OCI-LY7 (cell line): Measurements from ENCODE around the gene TLR5. TPM values are rescaled to one million over a fixed set of nuclear protein-coding genes. Genes with fewer than 3 reads are reported as not detected.

Experiments used
- BruUV-seq: library from RNA; stranded (reverse); fragments of 400-500 nt; replicated peaks from 2 replicates; lab custom pipeline; 2021; lab: Mats Ljungman, UMichigan
- CTCF ChIA-PET: fragments of 300-600 bp; sonication (Branson Sonifier 250); formaldehyde crosslinking; loops from one replicate; lab custom pipeline; 2022; ENCODE audit warnings: antibody characterized with exemption; ENCODE audit not compliant: unreplicated experiment; lab: Charles Lee
- POLR2A ChIA-PET: fragments of 300-600 bp; sonication (Branson Sonifier 250); formaldehyde crosslinking; loops from one replicate; lab custom pipeline; 2022; ENCODE audit warnings: antibody characterized with exemption; lab: Charles Lee
- DNase-seq: peaks from one replicate; pipeline ENCODE4 v3.0.0-alpha.2; 2015; ENCODE audit warnings: low spot score
- H2AFZ ChIP-seq: fragments of 200-600 bp; sonication (generic), shearing (Covaris generic); 2 replicates; pipeline ENCODE4 v1.6.1; 2014; ENCODE audit warnings: mild to moderate bottlenecking, antibody characterized with exemption, low read length, moderate library complexity
- H3K27ac ChIP-seq: fragments of 200-600 bp; sonication (generic); 2 replicates; pipeline ENCODE4 v1.5.1; 2014; ENCODE audit warnings: mixed run types, low read depth, mild to moderate bottlenecking, moderate library complexity, low read length, inconsistent platforms; ENCODE audit not compliant: poor library complexity, severe bottlenecking
- H3K36me3 ChIP-seq: fragments of 200-600 bp; sonication (generic); 2 replicates; pipeline ENCODE4 v1.6.1; 2014; ENCODE audit warnings: mild to moderate bottlenecking, antibody characterized with exemption, low read length, moderate library complexity, mixed read lengths; ENCODE audit not compliant: insufficient read depth
- H3K4me1 ChIP-seq: fragments of 200-600 bp; sonication (generic); 2 replicates; pipeline ENCODE4 v1.5.1; 2014; ENCODE audit warnings: mild to moderate bottlenecking, low read length; ENCODE audit not compliant: insufficient read depth, poor library complexity, severe bottlenecking
- H3K4me2 ChIP-seq: fragments of 200-600 bp; sonication (generic); 2 replicates; pipeline ENCODE4 v1.6.1; 2014; ENCODE audit warnings: mild to moderate bottlenecking, low read length
- H3K4me3 ChIP-seq: fragments of 200-600 bp; sonication (generic); 2 replicates; pipeline ENCODE4 v1.5.1; 2014; ENCODE audit warnings: mild to moderate bottlenecking, low read depth, low read length; ENCODE audit not compliant: poor library complexity, severe bottlenecking
- H3K79me2 ChIP-seq: fragments of 200-600 bp; sonication (generic); 2 replicates; pipeline ENCODE4 v1.6.1; 2016; ENCODE audit warnings: low read depth, mild to moderate bottlenecking, low read length, moderate library complexity, mixed read lengths; ENCODE audit not compliant: insufficient read depth
- H3K9me2 ChIP-seq: fragments of 200-600 bp; sonication (generic); 2 replicates; pipeline ENCODE4 v1.6.1; 2016; ENCODE audit warnings: mild to moderate bottlenecking, low read length, mixed read lengths; ENCODE audit not compliant: insufficient read depth
- H3K9me3 ChIP-seq: fragments of 200-600 bp; sonication (generic); 2 replicates; pipeline ENCODE4 v1.6.1; 2014; ENCODE audit warnings: mild to moderate bottlenecking, mixed run types, low read length, mixed read lengths
- H4K20me1 ChIP-seq: fragments of 200-600 bp; sonication (generic); 2 replicates; pipeline ENCODE4 v1.6.1; 2014; ENCODE audit warnings: mild to moderate bottlenecking, antibody characterized with exemption, low read length, moderate library complexity, mixed read lengths; ENCODE audit not compliant: insufficient read depth
- CTCF ChIP-seq: fragments of 200-600 bp; sonication (generic); conservative IDR thresholded peaks from 2 replicates; pipeline ENCODE4 v1.5.1; 2014; ENCODE audit warnings: mild to moderate bottlenecking, antibody characterized with exemption, low read length, moderate library complexity, mixed read lengths
- EZH2phosphoT487 ChIP-seq: fragments of 200-600 bp; sonication (generic); IDR thresholded peaks from 2 replicates; pipeline ENCODE4 v1.6.1; 2018; ENCODE audit warnings: low read depth, borderline replicate concordance, mild to moderate bottlenecking, mixed run types, antibody characterized with exemption, low read length, moderate library complexity, mixed read lengths
- intact Hi-C: fragments of 100-400 bp; cut with micrococcal nuclease; formaldehyde crosslinking; loops from one replicate; pipeline ENCODE4 v1.10.0; 2022; ENCODE audit not compliant: unreplicated experiment
- total RNA-seq, 2 experiments: library from RNA; depleted of rRNA in 1 of 2; stranded (reverse); fragments of >200 nt in 1 of 2; shearing (Covaris generic) in 1 of 2; gene quantifications; 2 replicates each; pipeline ENCODE4 v1.2.3, GENCODE V29; 2014 to 2022

TLR5 gene
- total RNA-seq, 2 experiments from 2014 or later, result not detected

GRCh38 chr1:223142269-223142668 is 779 bp downstream of the TLR5 start:
- ChIA-PET CTCF (no interaction called here), POLR2A (no interaction called here)
- intact Hi-C loops, result no loop called here
- H3K27ac ChIP-seq, result no peak overlapping the region
- no peaks in the 10 kb centered on the region for H3K9me2 ChIP-seq
- BruUV-seq, result no TSS peak
- H3K4me1 ChIP-seq, result peaks cover 7% of the 10 kb centered on the region
- peak overlapping the region; percentile 64 for H3K4me2 ChIP-seq
- H3K9me3 ChIP-seq, result no peaks in the 10 kb centered on the region
- H3K79me2 ChIP-seq, result no peaks in the 10 kb centered on the region
- H3K4me3 ChIP-seq, result no peak overlapping the region
- no peaks in the 10 kb centered on the region for H4K20me1 ChIP-seq
- no peaks in the 10 kb centered on the region for H3K36me3 ChIP-seq
- TF ChIP-seq CTCF (no peak), EZH2phosphoT487 (no peak)
- H2AFZ ChIP-seq, result peak overlapping the region; percentile 94
- DNase-seq, result no peak

GRCh38 chr1:223140611-223141405 is 2.2 kb downstream of the TLR5 start:
- Histone ChIP-seq H3K27ac (no peak overlapping the region), H3K4me3 (no peak overlapping the region), H4K20me1 (no peaks in the 10 kb centered on the region), H3K9me3 (no peaks in the 10 kb centered on the region), H3K4me1 (peaks cover 7% of the 10 kb centered on the region), H2AFZ (no peak overlapping the region), H3K79me2 (no peaks in the 10 kb centered on the region), H3K36me3 (no peaks in the 10 kb centered on the region), H3K4me2 (no peak overlapping the region), H3K9me2 (no peaks in the 10 kb centered on the region)
- DNase-seq, result no peak
- CTCF ChIA-PET, result no interaction called here
- intact Hi-C loops, result no loop called here
- TF ChIP-seq CTCF (no peak), EZH2phosphoT487 (no peak)
- POLR2A ChIA-PET, result interaction anchor here (0.7 kb wide), 1 partner anchor 37 kb away, joined by 3 read pairs; no protein-coding TSS in a partner anchor
- no TSS peak for BruUV-seq
